K562 (cell line): ENCODE measurements around the gene MADD. TPM values are rescaled to one million over a fixed set of nuclear protein-coding genes. Genes with fewer than 3 reads are reported as not detected.
A peak's percentile ranks its signal among the peaks of the same experiment; 100 is the strongest.

Experiments
- ARNT ChIP-seq, 2 experiments: fragments of 450-650 bp; IDR thresholded peaks; 2 replicates each; pipeline ENCODE4 v1.6.1; 2016; ENCODE audit warnings: mild to moderate bottlenecking in 1 of 2
- CREBBP ChIP-seq: IDR thresholded peaks from one replicate; pipeline ENCODE4 v1.6.1; 2012; ENCODE audit warnings: low read depth, mild to moderate bottlenecking, control low read depth, inconsistent platforms, low read length
- DDX20 ChIP-seq: fragments of 450-650 bp; IDR thresholded peaks from 2 replicates; pipeline ENCODE4 v1.6.1; 2016; ENCODE audit warnings: missing genetic modification characterization, low read depth, mild to moderate bottlenecking, missing compliant biosample characterization, moderate library complexity
- FOXP1 ChIP-seq: sonication (generic); formaldehyde crosslinking; IDR thresholded peaks from 2 replicates; pipeline ENCODE4 v1.8.0; 2022; ENCODE audit warnings: mild to moderate bottlenecking, missing genetic modification reagents
- GTF2E2 ChIP-seq: fragments of 200-800 bp; sonication (Bioruptor generic); IDR thresholded peaks from 2 replicates; pipeline ENCODE4 v1.6.1; 2016; ENCODE audit warnings: missing genetic modification characterization, missing compliant biosample characterization
- KDM5B ChIP-seq: fragments of 200-600 bp; sonication (generic); IDR thresholded peaks from 2 replicates; pipeline ENCODE4 v1.6.1; 2012; ENCODE audit warnings: low read depth, mild to moderate bottlenecking, moderate library complexity, low read length, control low read depth, inconsistent platforms; ENCODE audit not compliant: insufficient replicate concordance
- MECOM ChIP-seq: fragments of 250-450 bp; sonication (Bioruptor Pico); IDR thresholded peaks from 2 replicates; pipeline ENCODE4 v1.8.0; 2022; ENCODE audit warnings: inconsistent platforms
- MYNN ChIP-seq, 2 experiments: sonication (generic); formaldehyde crosslinking in 1 of 2; IDR thresholded peaks; 2 replicates each; pipeline versions ENCODE4 v1.5.0 to v1.6.1; 2016 to 2020; ENCODE audit warnings: antibody characterized with exemption in 1 of 2, missing genetic modification reagents in 1 of 2
- SMC3 ChIP-seq: conservative IDR thresholded peaks from 2 replicates; pipeline ENCODE4 v1.6.1; 2011; ENCODE audit warnings: low read depth, low read length, improper control_type of control experiment; ENCODE audit not compliant: insufficient read depth
- TAL1 ChIP-seq: fragments of 450-650 bp; IDR thresholded peaks from 2 replicates; pipeline ENCODE4 v1.6.1; 2016; ENCODE audit warnings: mild to moderate bottlenecking
- TCF7 ChIP-seq: sonication (generic); IDR thresholded peaks from 2 replicates; pipeline ENCODE4 v1.6.1; 2016; ENCODE audit warnings: antibody characterized with exemption, borderline replicate concordance
- XRCC4 ChIP-seq: IDR thresholded peaks from one replicate; pipeline ENCODE4 v1.6.1; 2011; ENCODE audit not compliant: insufficient read depth, insufficient read length; ENCODE audit errors: extremely low read depth
- ZKSCAN3 ChIP-seq: fragments of 250-450 bp; sonication (Bioruptor Pico); IDR thresholded peaks from 2 replicates; pipeline ENCODE4 v1.4.0; 2020
- ZNF133 ChIP-seq: fragments of 250-450 bp; sonication (Bioruptor Pico); IDR thresholded peaks from 2 replicates; pipeline ENCODE4 v1.4.0; 2020; ENCODE audit warnings: mild to moderate bottlenecking
- ZNF766 ChIP-seq: fragments of 200-800 bp; sonication (Bioruptor generic); conservative IDR thresholded peaks from 2 replicates; pipeline ENCODE4 v1.6.1; 2016; ENCODE audit warnings: missing genetic modification characterization, missing compliant biosample characterization
- polyA plus RNA-seq, 8 experiments: library from polyadenylated mRNA; depleted of rRNA in 4 of 8; stranded (reverse) in 5 of 8; unstranded in 3 of 8; fragments of >200 nt; fragmentation: Nextera tagmentation in 2 of 8; fragmentation: Illumina TruSeq in 1 of 8; extraction: Ambion mirVana in 2 of 8; extraction: Trizol in 1 of 8; gene quantifications; 2 replicates each; pipeline versions ENCODE4 v1.2.1 to v1.2.3, GENCODE V29; 2011 to 2014; ENCODE audit warnings: inconsistent platforms in 1 of 8, missing spikeins in 1 of 8
- total RNA-seq, 7 experiments: library from RNA; depleted of rRNA in 6 of 7; stranded (reverse); fragments of >200 nt in 6 of 7; fragmentation: Illumina TruSeq in 2 of 7; extraction: Trizol in 2 of 7; gene quantifications; 2 replicates each; pipeline versions ENCODE4 v1.2.1 to v1.2.3, GENCODE V29; 2011 to 2021; ENCODE audit warnings: low replicate concordance in 1 of 7
- TF ChIP-seq, protein P1 (sequence below), 2 experiments: fragments of 450-650 bp in 1 of 2; IDR thresholded peaks; 2 replicates each; pipeline ENCODE4 v1.6.1; 2011 to 2017; ENCODE audit warnings: low read depth in 2 of 2, antibody characterized with exemption in 1 of 2, borderline replicate concordance in 1 of 2, low read length in 1 of 2, mild to moderate bottlenecking in 1 of 2, mixed read lengths in 1 of 2; ENCODE audit not compliant: control insufficient read depth in 1 of 2
- TF ChIP-seq, protein P2 (sequence below): sonication (generic); formaldehyde crosslinking; IDR thresholded peaks from 2 replicates; pipeline ENCODE4 v1.9.0; 2022; ENCODE audit warnings: mild to moderate bottlenecking, missing genetic modification reagents
- TF ChIP-seq, protein P3 (sequence below): fragments of 450-650 bp; IDR thresholded peaks from 2 replicates; pipeline ENCODE4 v1.6.1; 2016; ENCODE audit warnings: low read depth, mild to moderate bottlenecking, moderate library complexity
- TF ChIP-seq, protein P4 (sequence below): fragments of 150-350 bp; IDR thresholded peaks from 2 replicates; pipeline ENCODE4 v1.6.1; 2014; ENCODE audit warnings: low read depth, mild to moderate bottlenecking, low read length, borderline replicate concordance

MADD gene
- total and polyA plus RNA-seq, 9 of the 15 experiments (the other 6 are each of a cell fraction or from before 2014, with no cell fraction given): 0.68 to 57.6 (median 33.6) TPM

DNA sequence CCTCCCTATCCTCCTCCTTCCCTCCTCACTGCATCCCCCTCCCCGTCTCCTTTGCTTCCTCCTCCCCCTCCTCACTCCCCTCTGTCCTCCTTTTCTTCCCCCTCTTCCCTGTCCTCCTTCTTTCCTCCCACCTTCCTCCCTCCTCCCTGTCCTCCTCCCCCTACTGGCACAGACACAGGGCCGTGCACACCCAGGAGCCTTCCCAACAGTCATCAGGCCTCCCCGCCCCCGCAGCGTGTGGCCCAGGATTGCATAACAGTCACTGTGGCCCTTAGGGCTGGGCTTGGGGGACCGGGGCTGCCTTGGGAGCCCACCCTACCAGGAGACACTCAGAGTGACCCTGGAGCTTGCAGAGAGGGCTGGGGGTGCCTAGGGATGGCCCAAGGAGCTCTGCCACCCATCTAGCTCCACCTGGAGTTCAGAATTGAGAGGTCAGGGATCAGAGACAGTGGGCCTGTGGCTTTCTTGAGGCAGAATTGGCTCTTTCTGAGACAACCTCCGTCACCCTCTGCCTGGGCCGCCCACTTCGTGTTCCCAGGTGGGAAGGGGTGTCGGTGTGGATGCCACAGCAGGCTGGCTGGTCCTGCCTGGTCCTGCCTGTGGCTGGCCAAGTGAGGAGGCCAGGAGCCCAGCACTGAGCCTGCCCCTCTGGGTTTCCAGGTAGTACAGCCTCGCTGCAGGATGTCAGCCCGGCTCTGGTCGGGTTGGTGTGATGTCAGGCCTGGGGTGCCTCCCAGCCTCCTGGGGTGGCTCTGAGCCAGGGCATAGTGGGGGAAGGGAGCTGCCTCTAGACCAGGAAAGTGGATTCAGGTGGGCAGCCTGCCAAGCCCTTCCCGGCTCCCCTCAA is 106.8 kb downstream of the MADD start (continued):
- TF ChIP-seq MYNN (IDR thresholded peaks at IDR 0.05) (peak; percentile 81), MYNN (CRISPR knock-in tag; IDR thresholded peaks at IDR 0.05) (no peak), FOXP1 (CRISPR knock-in tag) (no peak), GTF2E2 (tag) (no peak), DDX20 (tag) (no peak), CREBBP (no peak), XRCC4 (no peak), MECOM (CRISPR knock-in tag) (no peak), ARNT (IDR thresholded peaks at IDR 0.05) (no peak; a peak in 1 of 4 replicates), ZKSCAN3 (no peak), TCF7 (no peak), TAL1 (no peak; the same call in 1 of the 2 replicates), SMC3 (no peak), KDM5B (peak; percentile 43), ZNF766 (CRISPR knock-in tag) (0 out of 2 replicates have a peak, but pooled peaks have one; percentile 16), ZNF133 (CRISPR knock-in tag) (no peak)
- TF ChIP-seq, protein P1, sequence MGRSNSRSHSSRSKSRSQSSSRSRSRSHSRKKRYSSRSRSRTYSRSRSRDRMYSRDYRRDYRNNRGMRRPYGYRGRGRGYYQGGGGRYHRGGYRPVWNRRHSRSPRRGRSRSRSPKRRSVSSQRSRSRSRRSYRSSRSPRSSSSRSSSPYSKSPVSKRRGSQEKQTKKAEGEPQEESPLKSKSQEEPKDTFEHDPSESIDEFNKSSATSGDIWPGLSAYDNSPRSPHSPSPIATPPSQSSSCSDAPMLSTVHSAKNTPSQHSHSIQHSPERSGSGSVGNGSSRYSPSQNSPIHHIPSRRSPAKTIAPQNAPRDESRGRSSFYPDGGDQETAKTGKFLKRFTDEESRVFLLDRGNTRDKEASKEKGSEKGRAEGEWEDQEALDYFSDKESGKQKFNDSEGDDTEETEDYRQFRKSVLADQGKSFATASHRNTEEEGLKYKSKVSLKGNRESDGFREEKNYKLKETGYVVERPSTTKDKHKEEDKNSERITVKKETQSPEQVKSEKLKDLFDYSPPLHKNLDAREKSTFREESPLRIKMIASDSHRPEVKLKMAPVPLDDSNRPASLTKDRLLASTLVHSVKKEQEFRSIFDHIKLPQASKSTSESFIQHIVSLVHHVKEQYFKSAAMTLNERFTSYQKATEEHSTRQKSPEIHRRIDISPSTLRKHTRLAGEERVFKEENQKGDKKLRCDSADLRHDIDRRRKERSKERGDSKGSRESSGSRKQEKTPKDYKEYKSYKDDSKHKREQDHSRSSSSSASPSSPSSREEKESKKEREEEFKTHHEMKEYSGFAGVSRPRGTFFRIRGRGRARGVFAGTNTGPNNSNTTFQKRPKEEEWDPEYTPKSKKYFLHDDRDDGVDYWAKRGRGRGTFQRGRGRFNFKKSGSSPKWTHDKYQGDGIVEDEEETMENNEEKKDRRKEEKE (IDR thresholded peaks at IDR 0.05; ENCODE audit: borderline replicate concordance in 1 of 2, control insufficient read depth in 1 of 2, low read depth in 2 of 2, low read length in 1 of 2): no peak
- TF ChIP-seq, protein P2, sequence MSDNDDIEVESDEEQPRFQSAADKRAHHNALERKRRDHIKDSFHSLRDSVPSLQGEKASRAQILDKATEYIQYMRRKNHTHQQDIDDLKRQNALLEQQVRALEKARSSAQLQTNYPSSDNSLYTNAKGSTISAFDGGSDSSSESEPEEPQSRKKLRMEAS (CRISPR knock-in tag): peak; percentile 55
- TF ChIP-seq, protein P3, sequence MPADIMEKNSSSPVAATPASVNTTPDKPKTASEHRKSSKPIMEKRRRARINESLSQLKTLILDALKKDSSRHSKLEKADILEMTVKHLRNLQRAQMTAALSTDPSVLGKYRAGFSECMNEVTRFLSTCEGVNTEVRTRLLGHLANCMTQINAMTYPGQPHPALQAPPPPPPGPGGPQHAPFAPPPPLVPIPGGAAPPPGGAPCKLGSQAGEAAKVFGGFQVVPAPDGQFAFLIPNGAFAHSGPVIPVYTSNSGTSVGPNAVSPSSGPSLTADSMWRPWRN: peak; percentile 71; the same call in 1 of the 2 replicates
- TF ChIP-seq, protein P4, sequence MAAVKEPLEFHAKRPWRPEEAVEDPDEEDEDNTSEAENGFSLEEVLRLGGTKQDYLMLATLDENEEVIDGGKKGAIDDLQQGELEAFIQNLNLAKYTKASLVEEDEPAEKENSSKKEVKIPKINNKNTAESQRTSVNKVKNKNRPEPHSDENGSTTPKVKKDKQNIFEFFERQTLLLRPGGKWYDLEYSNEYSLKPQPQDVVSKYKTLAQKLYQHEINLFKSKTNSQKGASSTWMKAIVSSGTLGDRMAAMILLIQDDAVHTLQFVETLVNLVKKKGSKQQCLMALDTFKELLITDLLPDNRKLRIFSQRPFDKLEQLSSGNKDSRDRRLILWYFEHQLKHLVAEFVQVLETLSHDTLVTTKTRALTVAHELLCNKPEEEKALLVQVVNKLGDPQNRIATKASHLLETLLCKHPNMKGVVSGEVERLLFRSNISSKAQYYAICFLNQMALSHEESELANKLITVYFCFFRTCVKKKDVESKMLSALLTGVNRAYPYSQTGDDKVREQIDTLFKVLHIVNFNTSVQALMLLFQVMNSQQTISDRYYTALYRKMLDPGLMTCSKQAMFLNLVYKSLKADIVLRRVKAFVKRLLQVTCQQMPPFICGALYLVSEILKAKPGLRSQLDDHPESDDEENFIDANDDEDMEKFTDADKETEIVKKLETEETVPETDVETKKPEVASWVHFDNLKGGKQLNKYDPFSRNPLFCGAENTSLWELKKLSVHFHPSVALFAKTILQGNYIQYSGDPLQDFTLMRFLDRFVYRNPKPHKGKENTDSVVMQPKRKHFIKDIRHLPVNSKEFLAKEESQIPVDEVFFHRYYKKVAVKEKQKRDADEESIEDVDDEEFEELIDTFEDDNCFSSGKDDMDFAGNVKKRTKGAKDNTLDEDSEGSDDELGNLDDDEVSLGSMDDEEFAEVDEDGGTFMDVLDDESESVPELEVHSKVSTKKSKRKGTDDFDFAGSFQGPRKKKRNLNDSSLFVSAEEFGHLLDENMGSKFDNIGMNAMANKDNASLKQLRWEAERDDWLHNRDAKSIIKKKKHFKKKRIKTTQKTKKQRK: no peak
